Activated naive CD4-positive, alpha-beta T cell treated with anti-CD3 and anti-CD28 coated beads, Interleukin-2, amount 50 U/mL, for 16 hours (primary cell): ENCODE data around the gene FAM124B.
"Not testable (repeated sequence)": the region's sequence is repeated elsewhere in the genome, so short reads cannot be mapped to it uniquely, and the experiment has no call there.

Experiments used
- DNase-seq: peaks from one replicate; pipeline ENCODE4 v3.0.0-alpha.2; 2020

FAM124B gene

GRCh38 chr2:224412141-224413015 is 10.5 kb upstream of the FAM124B start:
- DNase-seq, result no peak

DNA sequence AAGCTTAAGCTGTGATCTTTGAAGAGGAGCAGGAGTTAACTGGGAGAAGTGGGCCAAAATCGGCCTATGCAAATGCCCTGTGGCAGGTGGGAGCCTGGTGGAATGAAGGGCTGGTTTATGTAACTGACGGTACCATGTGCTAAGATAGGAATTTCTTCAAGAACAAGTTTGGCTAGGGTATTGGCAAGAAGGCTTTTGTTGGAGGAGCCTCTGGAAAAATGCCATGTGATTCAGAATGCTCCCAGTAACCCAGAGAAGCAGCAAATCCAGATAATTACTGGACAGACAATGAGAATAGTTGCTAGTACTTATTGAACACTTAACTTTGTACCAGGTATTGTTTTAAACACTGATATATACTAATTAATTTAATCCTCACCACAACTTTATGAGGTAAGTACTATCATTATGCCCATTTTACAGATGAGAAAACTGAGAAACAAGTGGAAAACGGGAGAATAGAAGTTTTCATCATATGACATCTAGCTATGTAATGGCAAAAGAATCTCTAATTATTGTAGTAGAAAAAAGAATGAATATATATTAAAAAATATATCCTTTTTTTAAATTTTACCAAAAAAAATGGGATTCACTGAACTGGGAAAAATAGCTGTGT is 9.1 kb upstream of the FAM124B start:
- DNase-seq, result no peak

DNA sequence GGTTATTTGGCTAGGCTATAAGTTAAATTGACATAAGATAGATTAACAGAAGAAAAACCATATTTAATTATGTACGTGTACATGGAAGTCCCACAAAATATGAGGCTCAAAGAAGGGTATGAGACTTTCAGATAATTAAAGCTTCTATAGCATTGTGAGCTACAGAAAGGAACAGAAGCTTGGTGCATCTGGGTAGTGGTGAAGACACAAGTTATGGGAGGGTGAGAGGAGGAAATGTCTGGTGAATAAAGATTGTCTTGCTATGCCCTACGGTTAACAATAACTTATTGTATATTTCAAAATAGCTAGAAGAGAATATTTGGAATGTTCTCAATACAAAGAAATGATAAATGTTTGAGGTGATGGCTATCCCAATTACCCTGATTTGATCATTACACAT is 6.8 kb upstream of the FAM124B start:
- DNase-seq, result no peak

DNA sequence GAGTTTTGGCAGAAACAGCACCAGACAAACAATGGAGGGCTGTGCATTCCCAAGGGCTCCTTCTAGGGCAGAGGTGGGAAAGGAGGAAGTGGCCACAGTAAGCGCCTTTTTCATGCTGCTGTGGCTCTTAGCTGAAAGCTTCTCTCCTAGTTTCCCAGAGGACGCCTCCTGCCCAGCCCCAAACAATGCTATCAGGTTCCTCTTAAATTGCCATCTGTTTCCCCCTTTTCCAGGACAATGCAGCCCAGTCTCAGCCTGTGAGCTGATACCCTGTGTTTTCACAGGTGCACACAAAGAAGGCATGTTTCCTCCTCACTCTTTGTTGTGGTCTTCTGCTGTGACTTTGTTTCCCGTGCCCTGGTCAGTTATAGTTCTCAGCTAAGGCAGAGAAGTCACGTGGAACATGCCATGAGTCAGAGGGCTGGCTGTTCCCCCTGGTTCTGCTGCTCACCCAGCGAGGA is 5.4 kb upstream of the FAM124B start:
- DNase-seq, result no peak

GRCh38 chr2:224405841-224406370 is 4.0 kb upstream of the FAM124B start:
- no peak for DNase-seq

GRCh38 chr2:224405412-224405811 is 3.5 kb upstream of the FAM124B start:
- DNase-seq, result no peak

DNA sequence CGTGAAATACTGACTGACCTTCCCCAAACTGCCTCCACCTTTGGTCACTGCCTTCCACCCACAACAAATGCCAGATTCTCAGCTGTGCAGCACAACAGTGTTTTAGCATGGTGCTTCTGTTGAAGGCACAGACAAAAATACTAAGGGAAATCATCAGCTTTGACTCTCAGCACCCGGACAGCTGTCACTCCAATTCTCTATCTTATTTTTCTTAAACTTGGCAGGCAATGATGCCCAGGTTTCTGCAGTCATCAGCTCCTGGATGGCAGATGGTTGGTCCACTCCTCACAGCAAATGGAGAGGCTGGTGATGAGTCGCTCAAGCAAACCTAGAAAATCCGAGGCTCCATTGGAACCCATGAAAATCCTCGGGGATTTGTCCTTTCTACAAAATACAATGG is 2.9 kb upstream of the FAM124B start:
- no peak for DNase-seq

GRCh38 chr2:224403657-224404056 is 1.8 kb upstream of the FAM124B start:
- no peak for DNase-seq

- DNase-seq, result no peak
Measured at GRCh38 chr2:224400886-224401632, 848 bp downstream of the FAM124B start.

DNA sequence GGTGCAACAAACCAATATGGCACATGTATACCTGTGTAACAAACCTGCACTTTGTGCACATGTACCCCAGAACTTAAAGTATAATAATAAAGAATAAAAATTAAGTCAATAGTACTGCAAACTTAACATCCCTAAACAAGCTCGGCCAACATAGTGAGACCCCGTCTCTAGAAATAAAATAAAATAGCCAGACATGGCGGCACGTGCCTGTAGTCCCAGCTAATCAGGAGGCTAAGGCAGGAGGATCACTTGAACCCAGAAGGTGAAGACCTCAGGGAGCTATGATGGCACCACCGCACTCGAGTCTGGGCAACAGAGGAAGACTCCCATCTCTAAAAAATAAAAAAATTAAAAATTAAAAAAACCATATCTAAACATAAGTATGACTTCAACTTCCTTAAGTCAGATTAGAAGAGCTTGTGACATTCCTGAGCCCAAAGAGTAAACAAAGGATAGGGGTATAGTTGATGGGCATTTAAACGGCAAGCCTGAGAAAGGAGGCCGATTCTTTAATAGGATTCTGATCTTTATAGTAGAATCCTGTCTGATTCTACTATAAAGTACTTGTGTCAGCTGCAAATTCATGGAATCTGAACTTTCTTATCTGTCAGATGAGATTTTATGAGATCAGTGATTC is 1.6 kb downstream of the FAM124B start:
- no peak for DNase-seq

DNA sequence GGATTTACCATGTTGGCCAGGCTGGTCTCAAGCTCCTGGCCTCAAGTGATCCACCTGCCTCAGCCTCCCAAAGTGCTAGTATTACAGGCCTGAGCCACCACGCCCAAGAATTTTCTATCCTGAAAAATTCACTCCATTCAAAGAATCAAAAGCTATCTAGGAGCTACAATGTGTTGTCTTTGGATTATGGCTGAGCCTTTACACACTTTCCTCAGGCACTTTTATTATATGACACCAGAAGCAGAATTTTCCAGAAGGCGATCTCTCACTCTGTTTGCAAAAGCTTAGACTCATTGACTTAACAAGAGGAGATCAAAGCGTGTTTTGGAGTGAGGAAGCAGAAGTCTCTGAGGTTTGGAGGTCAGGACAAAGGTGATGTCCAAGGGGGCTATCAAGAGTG is 3.6 kb downstream of the FAM124B start:
- DNase-seq, result no peak

GRCh38 chr2:224397100-224397499 is 4.8 kb downstream of the FAM124B start:
- DNase-seq, result not testable (repeated sequence)

DNA sequence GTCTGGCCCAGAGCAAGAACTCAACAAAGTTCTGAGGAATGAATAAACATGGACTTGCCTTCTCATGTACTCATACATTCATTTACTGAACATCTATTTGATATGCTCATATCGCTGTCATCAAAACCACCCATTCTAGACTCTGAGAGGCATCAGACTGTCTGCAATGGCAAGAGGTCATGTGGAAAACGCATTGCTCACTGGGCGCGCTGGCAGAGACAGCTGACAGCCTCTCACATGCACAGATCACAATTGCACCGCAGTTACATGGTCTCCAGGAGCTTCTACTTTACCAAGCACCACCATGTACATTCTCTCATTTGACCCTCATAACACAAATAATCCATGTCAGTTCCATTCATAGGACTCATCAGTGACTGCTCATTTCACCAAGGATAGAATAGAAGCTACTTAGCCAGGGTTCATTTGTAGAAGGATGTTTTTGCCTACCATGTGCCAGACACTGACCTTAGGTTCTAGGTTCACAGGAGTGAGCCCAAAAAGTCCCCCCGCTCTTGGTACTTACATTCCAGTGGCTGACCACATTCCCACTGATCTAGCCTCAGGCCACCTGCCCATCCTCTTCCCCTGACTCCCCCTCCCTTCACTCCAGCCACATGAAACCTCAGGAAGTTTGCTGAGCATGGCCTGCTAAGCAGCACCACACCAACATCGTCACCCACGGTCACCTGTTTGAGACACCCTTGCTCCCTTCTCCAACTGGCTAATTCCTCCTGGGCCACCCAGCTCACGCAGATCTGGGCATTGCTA is 6.1 kb downstream of the FAM124B start:
- no peak for DNase-seq

DNA sequence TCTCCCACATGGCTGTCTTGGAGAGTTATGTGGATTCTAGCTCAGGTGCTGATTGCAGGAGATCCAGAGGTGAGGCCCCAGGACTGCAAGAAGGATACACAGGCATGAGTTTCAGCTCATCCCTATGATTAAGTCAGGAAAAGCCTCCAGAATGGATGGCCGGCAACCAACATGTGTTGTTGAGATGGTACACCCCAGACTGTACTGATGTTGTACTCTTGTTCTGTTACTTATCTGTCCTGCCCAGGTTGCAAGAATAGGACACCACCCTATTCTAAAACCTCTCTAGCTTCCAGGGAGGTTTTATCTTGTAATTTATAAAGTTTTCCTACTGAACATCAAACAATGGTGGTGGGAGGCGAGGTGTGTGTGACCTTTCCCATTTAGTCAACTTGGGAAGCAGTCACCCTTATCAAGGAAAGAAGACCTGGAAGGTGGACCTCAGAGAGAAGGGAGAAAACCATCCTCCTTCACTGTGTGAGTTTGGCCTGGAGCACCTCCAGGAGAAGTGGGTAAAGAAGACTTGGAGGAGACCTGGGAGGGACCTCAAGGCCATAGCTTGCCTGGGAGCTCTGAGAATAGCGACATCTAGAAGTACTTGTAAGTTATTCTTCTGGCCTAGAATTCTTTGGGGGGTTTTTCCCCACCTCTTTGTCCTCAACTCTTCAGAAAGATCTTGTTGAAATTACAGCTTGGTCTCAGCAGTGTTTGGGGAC is 8.6 kb downstream of the FAM124B start:
- no peak for DNase-seq

- no peak for DNase-seq
Measured at GRCh38 chr2:224392545-224392944, 9.4 kb downstream of the FAM124B start.

DNA sequence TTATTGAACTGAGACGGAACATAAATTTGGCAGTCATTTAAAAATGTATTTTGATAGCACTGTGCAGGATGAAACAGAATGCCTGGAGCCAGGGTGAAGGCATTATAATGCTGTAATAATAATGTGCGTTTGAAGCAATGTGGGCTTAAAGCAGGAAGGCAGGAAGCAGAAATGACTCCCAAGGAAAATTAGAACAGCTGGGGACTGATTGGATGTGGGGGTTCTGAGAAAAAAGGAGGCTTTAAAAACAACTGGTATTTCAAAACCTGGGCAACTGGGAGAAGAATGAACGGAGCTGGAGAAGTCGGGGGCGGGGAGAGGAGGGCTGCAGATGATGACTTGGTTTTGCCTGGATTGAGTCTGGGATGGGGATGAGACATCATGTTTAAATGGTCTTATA is 12.6 kb downstream of the FAM124B start:
- DNase-seq, result no peak

DNA sequence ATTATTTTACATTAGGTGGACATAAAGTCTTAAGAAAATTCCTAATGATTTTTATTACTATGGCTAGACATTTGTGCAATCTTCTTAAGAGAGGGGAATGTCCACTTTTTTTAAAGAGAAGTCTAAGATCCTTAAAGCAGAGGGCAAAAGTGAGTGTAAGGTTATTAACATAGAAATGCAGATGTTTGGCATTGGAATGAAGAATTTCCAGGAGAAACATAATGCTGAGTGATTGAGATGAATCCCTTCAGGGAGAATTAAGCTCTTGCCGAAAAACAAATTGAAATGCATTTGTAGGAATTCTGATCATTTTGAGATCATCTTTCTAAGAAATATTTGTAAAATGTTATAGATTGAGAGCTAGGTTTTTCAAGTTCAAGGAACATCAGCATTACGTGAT is 15.0 kb downstream of the FAM124B start:
- no peak for DNase-seq

DNA sequence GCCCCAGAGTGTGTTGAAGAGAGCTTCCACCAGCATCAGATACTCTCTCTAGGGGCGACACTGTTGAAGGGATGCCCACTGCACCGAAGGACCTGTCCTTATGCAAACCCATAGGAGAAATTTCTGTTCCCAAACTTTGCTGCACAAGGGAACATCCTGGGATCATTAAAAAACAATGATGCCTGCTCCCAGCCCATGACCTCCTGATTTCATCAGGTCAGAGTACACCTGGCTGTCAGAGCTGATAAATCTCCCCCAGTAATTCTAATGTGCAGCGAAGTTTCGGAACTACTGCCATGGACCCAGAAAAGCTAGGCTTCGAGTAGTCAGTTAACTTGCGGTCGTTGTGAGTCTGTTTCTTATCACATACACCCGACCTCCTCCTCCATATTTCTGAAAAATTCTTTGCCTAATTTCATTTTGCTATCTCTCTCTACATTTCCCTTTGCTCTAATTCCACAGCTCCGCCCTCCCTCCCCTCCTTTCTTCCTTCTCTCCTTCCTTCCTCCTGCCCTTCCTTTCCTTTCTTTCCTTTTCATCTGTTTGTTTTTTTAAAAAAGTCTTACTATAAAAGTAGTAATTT is 18.8 kb downstream of the FAM124B start:
- no peak for DNase-seq

DNA sequence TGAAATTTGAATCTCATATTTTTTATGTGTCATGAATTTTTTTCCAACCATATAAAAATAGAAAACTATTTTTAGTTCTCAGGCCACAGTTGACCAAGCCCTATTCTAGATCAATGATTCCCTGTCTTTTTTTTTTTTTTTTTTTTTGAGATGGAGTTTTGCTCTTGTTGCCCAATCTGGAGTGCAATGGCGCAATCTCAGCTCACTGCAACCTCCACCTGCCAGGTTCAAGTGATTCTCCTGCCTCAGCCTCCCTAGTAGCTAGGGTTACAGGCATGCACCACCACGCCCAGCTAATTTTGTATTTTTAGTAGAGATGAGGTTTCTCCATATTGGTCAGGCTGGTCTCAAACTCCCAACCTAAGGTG is 19.6 kb downstream of the FAM124B start:
- DNase-seq, result not testable (repeated sequence)

GRCh38 chr2:224381521-224382279 is 20.2 kb downstream of the FAM124B start:
- DNase-seq, result no peak
